ENCODE data around the gene ARL2.

DNA sequence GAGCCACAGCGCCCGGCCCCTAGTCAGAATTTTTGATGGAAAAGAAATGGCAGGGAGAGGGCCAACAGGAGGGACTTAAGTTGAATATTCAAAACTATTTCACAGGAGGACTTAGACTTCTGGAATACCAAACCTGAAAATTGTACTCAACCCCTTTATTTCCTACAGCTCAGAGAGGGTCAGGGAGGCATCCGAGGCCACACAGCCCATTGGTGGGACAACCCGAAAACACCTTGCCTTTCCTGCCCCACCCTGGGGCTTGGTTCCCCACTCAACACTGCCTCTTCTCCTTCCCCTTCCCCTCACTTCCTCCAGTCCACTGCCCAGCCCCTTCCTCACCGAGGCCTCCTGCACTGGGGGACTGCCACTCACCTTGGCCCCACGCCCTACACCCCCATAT is 43.0 kb downstream of the ARL2 start:
- TF ChIP-seq POLR2A (IDR thresholded peaks at IDR 0.05; ENCODE audit: low read depth, low read length) (no peak), EZH2 (IDR thresholded peaks at IDR 0.05; ENCODE audit: borderline replicate concordance, low read depth, low read length, severe bottlenecking) (no peak), GATA2 (IDR thresholded peaks at IDR 0.05; ENCODE audit: insufficient read depth, insufficient read length, low read depth, low read length) (no peak), JUN (IDR thresholded peaks at IDR 0.05; ENCODE audit: borderline replicate concordance, insufficient read depth, insufficient read length, low read depth) (no peak)
- TF ChIP-seq, protein P1, sequence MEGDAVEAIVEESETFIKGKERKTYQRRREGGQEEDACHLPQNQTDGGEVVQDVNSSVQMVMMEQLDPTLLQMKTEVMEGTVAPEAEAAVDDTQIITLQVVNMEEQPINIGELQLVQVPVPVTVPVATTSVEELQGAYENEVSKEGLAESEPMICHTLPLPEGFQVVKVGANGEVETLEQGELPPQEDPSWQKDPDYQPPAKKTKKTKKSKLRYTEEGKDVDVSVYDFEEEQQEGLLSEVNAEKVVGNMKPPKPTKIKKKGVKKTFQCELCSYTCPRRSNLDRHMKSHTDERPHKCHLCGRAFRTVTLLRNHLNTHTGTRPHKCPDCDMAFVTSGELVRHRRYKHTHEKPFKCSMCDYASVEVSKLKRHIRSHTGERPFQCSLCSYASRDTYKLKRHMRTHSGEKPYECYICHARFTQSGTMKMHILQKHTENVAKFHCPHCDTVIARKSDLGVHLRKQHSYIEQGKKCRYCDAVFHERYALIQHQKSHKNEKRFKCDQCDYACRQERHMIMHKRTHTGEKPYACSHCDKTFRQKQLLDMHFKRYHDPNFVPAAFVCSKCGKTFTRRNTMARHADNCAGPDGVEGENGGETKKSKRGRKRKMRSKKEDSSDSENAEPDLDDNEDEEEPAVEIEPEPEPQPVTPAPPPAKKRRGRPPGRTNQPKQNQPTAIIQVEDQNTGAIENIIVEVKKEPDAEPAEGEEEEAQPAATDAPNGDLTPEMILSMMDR (IDR thresholded peaks at IDR 0.05; ENCODE audit: extremely low read depth in 1 of 2, insufficient read depth in 1 of 2, low read depth in 1 of 2, low read length in 2 of 2): no peak
- TF ChIP-seq, protein P2, sequence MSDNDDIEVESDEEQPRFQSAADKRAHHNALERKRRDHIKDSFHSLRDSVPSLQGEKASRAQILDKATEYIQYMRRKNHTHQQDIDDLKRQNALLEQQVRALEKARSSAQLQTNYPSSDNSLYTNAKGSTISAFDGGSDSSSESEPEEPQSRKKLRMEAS (IDR thresholded peaks at IDR 0.05; ENCODE audit: insufficient read depth, insufficient read length): no peak
